ENCODE measurements around the gene HEMK1. TPM values are rescaled to one million over a fixed set of nuclear protein-coding genes. Genes with fewer than 3 reads are reported as not detected.

The HEMK1 gene
- total RNA-seq, 1 donor from 2014 or later = 11.0 TPM

DNA sequence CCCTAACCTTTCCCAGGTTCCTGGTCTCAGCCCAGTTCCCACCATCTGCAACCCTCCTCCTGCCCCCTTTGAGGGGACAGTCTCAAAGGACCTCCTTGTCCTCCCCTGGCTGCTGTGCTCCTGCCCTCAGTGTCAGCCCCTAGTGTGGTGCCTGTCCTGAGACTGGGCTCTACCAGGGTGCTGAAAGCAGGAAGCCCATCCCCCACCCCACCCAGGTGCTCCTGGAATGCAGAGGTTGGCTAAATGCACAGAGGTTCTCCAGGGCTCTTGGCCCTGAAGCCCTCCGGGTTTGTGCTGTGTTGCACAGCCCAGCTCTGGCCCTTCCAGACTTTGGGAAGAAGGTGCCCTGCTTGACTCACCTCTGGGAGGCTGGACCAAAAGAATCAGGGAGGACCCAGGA, 23.5 kb upstream of the HEMK1 start:
- no peak for ATAC-seq

DNA sequence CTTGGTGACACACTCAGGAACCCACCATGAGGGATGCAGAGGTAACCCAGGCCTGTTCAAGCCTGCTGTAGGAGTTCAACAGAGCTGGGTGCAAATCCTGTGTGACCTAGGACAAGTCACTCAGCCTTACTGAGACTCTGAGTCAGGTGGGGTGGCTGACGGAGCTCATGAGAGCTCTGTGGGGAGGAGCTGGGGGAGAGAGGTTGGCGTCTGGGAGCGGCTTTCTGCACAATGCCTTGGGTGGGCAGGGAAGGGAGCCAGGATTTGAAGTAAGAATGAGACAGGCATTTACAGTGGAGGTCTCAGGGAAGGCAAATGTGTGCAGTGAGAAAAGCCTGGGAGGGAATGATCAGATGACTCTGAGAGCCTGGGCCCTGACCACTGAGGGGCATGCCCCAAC, 20.1 kb upstream of the HEMK1 start:
- ATAC-seq = no peak

DNA sequence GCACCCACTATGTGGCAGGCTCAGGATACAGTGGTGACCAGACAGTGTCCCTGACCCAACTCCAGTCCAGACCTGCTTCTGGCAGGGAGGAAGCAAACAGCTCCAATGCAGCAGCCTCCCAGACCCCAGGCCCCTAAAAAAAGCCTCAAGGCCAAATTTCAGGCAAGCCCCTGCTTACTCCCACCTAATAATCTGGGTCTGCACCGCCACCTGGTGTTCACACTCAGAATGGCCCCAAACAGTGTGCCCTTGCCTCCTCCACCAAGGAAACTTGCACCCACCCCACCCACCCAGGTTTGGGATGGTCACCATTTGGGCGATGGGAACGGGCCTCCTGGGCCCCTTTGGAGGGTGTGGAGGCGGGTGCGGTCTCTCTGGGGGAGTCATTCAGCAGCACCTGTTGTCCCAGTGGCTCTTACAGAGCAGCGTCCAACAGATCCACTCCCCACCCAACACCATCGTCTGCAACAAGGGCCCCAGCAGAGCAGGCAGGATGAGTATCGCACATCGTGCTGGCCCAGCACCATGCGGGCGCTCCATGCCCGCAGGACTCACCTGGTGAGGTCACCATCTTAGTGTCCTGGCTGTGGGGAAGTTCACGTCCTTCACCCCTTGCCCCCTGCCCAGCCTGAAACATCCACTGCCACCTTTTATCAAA, 19.1 kb upstream of the HEMK1 start:
- peak; percentile 15 for ATAC-seq

- no peak for ATAC-seq
Measured at GRCh38 chr3:50551054-50551659, 18.2 kb upstream of the HEMK1 start.

GRCh38 chr3:50551681-50552435, 17.5 kb upstream of the HEMK1 start:
- ATAC-seq = no peak

- no peak for ATAC-seq
Measured at GRCh38 chr3:50552598-50552997, 16.7 kb upstream of the HEMK1 start.

DNA sequence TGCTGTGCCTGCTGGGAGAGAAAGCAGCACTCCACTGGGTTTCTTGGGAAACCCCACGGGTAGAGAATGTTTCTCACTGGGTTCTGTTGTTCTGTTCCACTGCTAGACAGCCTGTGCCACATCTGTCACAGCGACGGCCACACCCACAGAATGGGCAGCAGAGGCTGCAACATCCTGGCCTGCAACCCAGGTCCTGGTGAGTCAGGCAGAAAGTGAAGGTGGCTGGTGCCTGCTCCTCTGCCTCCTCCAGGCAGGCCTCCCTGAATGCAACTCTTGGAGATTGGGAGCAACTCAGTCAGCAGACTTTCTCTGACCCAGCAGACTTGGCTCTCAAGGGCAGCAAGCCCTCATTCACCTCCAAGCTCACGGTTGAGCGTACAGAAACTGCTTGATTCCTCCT, 14.8 kb upstream of the HEMK1 start:
- ATAC-seq = no peak

DNA sequence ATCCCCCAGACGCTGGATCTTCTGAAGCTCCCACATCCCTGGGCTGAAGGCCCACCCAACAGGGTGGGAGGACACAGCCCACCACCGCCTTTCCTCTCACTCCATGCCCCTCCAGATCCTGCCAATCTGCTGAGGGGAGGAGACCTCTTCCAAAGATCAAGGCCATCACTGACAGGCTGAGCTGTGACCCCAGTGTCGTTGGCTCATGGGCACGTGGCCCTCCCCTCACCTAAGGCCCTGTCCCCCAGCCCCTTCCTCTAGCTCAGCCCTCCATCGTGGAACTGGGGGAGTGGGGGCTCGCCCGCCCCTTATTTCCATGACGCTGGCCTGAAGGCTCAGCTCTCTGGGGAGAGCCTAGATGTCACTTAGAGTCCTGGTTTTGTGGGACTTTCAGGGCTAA, 12.2 kb upstream of the HEMK1 start:
- no peak for ATAC-seq

GRCh38 chr3:50557915-50558314, 11.4 kb upstream of the HEMK1 start:
- ATAC-seq = no peak

- ATAC-seq = peak; percentile 45
Measured at GRCh38 chr3:50559702-50560101, 9.6 kb upstream of the HEMK1 start.

DNA sequence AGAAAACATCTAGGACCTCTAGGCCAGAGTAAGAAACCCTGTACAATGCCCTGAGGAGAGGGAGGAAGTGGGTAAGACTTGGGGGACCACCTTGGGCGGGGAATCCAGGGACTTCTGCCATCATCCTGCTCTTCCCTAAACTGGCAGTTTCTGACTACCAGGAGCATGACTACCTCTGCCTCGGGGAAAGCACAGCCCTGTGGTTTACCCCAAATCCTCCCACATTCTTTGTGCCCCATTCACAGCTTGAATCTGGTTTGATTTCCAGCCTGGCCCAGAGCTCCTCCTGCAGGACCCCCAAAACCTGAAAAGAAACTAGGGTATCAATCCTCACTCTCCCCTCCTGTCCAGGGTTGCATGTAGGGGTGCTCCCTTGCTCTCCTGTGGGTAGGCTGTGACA, 6.5 kb upstream of the HEMK1 start:
- no peak for ATAC-seq

GRCh38 chr3:50563867-50564266, 5.5 kb upstream of the HEMK1 start:
- no peak for ATAC-seq

- no peak for ATAC-seq
Measured at GRCh38 chr3:50564321-50564720, 5.0 kb upstream of the HEMK1 start.

GRCh38 chr3:50567011-50567385, 2.3 kb upstream of the HEMK1 start:
- ATAC-seq = no peak

DNA sequence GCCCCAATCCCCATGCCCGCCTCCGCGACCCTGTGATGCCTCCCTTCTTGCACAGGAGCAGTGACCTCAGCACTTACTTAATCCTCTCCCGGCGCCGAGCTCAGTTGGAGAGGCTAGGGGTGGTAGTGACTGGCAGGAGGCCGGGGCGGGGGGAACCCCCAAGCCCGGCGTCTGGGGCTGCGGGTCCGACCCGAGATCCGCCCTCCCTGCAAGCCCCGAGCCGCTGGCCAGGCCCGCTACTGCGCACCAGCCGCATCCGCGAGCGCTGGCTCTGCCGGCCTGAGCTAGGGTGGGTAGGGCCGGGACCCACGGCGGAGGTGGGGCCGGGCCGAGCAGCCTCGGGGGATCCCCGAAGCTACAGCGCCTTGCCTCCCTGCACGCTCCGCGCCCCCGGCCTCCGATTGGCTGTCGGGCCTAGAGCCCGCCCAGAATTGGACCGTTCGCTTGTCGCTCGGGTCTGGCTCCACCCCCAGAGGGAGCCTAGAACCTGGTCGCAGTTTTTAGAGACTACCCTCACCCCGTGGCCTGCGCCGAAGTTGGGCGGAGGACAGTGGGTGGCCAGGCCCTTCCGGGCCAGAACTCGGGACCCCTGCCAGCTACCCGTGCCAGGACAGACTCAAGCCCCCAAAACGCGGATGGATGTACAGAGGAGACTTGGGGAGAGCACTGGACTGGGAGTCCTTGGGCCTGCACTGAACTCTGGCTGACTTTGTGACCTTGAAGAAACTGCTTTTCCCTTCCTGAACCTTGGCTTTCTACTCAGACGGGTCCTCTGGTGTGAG, 1.7 kb upstream of the HEMK1 start, which contains the start of gene C3orf18:
Gene C3orf18 (minus strand): TSS at position 362 of the 782 bp plus-strand sequence. CDS start 2,048 bp downstream, outside the sequence.
- peak; percentile 65 for ATAC-seq

DNA sequence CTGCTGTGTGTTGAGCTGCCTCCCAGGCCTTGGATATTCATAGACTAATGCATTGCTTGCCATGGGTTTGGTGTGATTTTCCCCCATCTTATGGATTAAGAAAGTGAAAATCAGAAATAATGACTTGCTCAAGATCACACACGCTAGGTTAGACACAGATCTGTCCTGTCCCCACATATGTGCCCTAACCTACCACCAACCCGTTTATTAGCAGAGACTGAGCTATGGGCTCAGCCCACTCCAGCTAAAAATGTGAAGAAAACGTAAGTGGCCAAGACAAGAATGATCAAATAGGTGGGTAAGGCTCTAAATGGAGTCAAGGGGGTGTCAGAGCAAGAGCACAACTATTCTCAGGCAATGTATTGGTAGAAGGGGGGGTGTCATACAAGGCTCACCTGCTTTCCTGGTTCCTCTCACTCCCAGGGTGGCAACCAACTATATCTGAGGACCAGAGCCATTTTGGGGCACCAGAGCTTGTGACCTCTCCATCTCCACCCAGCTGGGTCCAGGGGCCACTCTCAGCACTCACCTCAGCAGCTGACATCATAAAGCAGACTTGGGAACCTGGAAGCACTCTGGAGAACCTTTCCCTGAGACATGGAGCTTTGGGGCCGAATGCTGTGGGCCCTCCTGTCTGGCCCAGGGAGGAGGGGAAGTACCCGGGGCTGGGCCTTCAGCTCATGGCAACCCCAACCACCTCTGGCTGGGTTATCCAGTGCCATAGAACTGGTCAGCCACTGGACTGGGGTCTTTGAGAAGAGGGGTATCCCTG, 1.4 kb downstream of the HEMK1 start:
- no peak for ATAC-seq

GRCh38 chr3:50571486-50571885, 2.2 kb downstream of the HEMK1 start:
- ATAC-seq = no peak

- ATAC-seq = peak; percentile 63
Measured at GRCh38 chr3:50572158-50572557, 2.8 kb downstream of the HEMK1 start.

DNA sequence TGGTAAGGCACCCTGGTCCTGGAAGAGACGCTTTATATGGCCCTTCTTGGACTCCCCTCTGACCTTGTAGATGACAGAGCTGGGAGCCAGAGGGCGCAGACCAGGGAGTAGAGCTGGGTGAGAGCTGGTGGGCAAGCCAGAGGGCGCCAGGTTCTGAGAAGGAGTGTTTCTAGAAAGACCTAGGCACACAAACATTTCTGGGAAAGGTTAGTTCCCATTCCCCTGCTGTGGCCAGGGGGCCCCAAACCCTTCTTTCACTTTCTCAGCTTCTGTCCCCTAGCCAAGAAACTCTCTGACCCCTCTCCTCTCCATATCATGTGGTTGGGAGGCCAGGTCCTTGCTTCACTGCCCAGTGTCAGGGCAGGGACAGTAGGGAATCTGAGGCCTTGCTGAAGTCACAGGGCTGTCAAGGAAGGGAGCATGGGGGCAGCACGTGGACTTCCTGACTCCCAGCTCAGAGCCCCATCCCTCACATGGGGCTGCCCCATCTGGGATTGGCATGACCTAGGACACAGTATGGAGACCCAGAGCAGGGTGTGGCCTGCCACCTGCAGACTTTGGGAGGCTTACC, 3.6 kb downstream of the HEMK1 start:
- no peak for ATAC-seq

- no peak for ATAC-seq
Measured at GRCh38 chr3:50573566-50574443, 4.5 kb downstream of the HEMK1 start.

GRCh38 chr3:50574444-50574831, 5.1 kb downstream of the HEMK1 start:
- no peak for ATAC-seq

Measured in esophagus mucosa (tissue), 1 donor.